ENCODE data around the gene RAB19. TPM values are rescaled to one million over a fixed set of nuclear protein-coding genes. Genes with fewer than 3 reads are reported as not detected.
A peak's percentile ranks its signal among the peaks of the same experiment; 100 is the strongest.

RAB19 gene
- total and polyA plus RNA-seq, 9 of the 15 experiments (the other 6 are each of a cell fraction or from before 2014, with no cell fraction given), result not detected

DNA sequence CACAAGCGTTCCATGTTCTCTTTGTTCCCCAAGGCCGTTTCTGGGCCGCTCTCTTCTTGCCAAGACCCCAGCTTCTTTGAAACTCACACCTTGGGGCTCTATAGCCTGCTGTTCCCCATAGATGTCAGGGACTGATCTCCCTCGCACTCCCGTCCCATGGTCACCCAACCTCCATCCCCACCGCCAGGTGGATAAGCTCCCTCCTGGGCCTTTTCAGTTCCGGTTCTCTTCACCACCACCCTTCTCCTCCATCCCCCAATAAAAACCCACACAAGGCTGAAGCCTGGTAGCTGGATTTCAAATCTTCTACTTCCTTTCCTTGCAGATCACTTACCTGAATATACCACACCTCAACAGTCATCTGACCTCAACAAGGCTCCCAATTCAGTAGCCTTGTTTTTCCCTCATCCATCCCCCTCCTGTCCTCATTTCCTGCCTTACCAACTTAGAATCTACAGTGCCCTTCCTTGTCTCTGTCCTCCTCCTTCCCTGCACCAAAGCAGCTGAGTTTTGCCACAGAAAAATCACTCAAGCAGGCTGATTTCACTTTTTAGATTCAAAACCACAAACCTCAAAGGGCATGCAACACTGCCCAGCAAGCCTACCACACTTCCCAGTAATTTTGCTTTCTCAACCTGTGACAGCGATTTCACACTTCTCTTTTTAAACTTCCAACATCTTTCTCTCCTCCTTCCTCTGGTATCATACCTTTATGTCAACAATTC lies 13.2 kb upstream of the RAB19 start:
- H3K4me3 ChIP-seq, result no peak overlapping the region
- 78% methylated on average over 8 of the region's 8 CpGs for WGBS (ENCODE audit: insufficient coverage, low coverage, missing lambda C conversion rate)
- peaks cover 23 to 26% of the 10 kb centered on the region in 2 experiments; a peak in 4 of 5 replicates for H3K4me1 ChIP-seq (replicated peaks in 1 of 2; ENCODE audit: control insufficient read depth in 2 of 2, insufficient read depth in 2 of 2, low read length in 2 of 2)
- no peak overlapping the region for H3K4me2 ChIP-seq (ENCODE audit: insufficient read depth, low read length)
- intact Hi-C loops (cut with micrococcal nuclease), result no loop called here
- peaks cover 7% of the 10 kb centered on the region for H3K9me1 ChIP-seq (ENCODE audit: control insufficient read depth, insufficient read depth, low read length)
- ChIA-PET POLR2A (interaction anchor here (0.9 to 3.2 kb wide), 5 partner anchors 9 to 72 kb away, joined by 3 to 14 read pairs (median 4); no protein-coding TSS in a partner anchor), CTCF (ENCODE audit: low intra/inter-chr PET ratio) (no interaction called here)
- no peaks in the 10 kb centered on the region for H3K36me3 ChIP-seq (ENCODE audit: control insufficient read depth, insufficient read depth, low read length)
- no TSS peak for BruUV-seq (replicated peaks)
- ATAC-seq, result no peak; the same call in 2 of the 3 replicates
- no peaks in the 10 kb centered on the region for H3K9me3 ChIP-seq (replicated peaks; ENCODE audit: control insufficient read depth, insufficient read depth, low read depth, low read length)
- H3K9ac ChIP-seq (ENCODE audit: insufficient read depth in 1 of 2, low read depth in 2 of 2, low read length in 2 of 2), result no peak overlapping the region
- no peak overlapping the region for H3K27ac ChIP-seq (ENCODE audit: extremely low read depth, low read depth, low read length)
- DNase-seq (ENCODE audit: extremely low read depth in 1 of 4, low spot score in 3 of 4), result no peak
- FAIRE-seq, result no peak
- in situ Hi-C loops (cut with MboI), result no loop called here
- no peaks in the 10 kb centered on the region for H3K27me3 ChIP-seq (ENCODE audit: control insufficient read depth in 2 of 2, insufficient read depth in 2 of 2, low read length in 2 of 2)
- H2AFZ ChIP-seq (ENCODE audit: low read depth, low read length), result no peak overlapping the region
- H3K79me2 ChIP-seq (ENCODE audit: control insufficient read depth, insufficient read depth, low read length), result peaks cover 71% of the 10 kb centered on the region
- H4K20me1 ChIP-seq (replicated peaks; ENCODE audit: control insufficient read depth, insufficient read depth, low read length), result peaks cover 41% of the 10 kb centered on the region
- TF ChIP-seq ZNF134 (CRISPR knock-in tag; conservative IDR thresholded peaks at IDR 0.05), result no peak
- TF ChIP-seq ZFP1 (CRISPR knock-in tag; IDR thresholded peaks at IDR 0.05), result no peak
- TF ChIP-seq CEBPG (CRISPR knock-in tag; IDR thresholded peaks at IDR 0.05), result 0 out of 2 replicates have a peak, but pooled peaks have one; percentile 7
- TF ChIP-seq CEBPG (tag; conservative IDR thresholded peaks at IDR 0.05 in 1 of 2, IDR thresholded peaks at IDR 0.05 in 1 of 2), result no peak
- no peak for TF ChIP-seq ZNF146 (CRISPR knock-in tag; IDR thresholded peaks at IDR 0.05; ENCODE audit: unreplicated experiment)
- TF ChIP-seq, protein P1, sequence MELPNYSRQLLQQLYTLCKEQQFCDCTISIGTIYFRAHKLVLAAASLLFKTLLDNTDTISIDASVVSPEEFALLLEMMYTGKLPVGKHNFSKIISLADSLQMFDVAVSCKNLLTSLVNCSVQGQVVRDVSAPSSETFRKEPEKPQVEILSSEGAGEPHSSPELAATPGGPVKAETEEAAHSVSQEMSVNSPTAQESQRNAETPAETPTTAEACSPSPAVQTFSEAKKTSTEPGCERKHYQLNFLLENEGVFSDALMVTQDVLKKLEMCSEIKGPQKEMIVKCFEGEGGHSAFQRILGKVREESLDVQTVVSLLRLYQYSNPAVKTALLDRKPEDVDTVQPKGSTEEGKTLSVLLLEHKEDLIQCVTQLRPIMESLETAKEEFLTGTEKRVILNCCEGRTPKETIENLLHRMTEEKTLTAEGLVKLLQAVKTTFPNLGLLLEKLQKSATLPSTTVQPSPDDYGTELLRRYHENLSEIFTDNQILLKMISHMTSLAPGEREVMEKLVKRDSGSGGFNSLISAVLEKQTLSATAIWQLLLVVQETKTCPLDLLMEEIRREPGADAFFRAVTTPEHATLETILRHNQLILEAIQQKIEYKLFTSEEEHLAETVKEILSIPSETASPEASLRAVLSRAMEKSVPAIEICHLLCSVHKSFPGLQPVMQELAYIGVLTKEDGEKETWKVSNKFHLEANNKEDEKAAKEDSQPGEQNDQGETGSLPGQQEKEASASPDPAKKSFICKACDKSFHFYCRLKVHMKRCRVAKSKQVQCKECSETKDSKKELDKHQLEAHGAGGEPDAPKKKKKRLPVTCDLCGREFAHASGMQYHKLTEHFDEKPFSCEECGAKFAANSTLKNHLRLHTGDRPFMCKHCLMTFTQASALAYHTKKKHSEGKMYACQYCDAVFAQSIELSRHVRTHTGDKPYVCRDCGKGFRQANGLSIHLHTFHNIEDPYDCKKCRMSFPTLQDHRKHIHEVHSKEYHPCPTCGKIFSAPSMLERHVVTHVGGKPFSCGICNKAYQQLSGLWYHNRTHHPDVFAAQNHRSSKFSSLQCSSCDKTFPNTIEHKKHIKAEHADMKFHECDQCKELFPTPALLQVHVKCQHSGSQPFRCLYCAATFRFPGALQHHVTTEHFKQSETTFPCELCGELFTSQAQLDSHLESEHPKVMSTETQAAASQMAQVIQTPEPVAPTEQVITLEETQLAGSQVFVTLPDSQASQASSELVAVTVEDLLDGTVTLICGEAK (IDR thresholded peaks at IDR 0.05), result no peak
- TF ChIP-seq, protein P1 (CRISPR knock-in tag; IDR thresholded peaks at IDR 0.05), result no peak
- 0 out of 4 replicates have a peak, but pooled peaks of 1 of the 2 experiments have one; percentile 42 for TF ChIP-seq HDAC1 (IDR thresholded peaks at IDR 0.05)
- no peak for TF ChIP-seq ILK (tag; IDR thresholded peaks at IDR 0.05; ENCODE audit: borderline replicate concordance, low read depth)
- TF ChIP-seq, protein P2, sequence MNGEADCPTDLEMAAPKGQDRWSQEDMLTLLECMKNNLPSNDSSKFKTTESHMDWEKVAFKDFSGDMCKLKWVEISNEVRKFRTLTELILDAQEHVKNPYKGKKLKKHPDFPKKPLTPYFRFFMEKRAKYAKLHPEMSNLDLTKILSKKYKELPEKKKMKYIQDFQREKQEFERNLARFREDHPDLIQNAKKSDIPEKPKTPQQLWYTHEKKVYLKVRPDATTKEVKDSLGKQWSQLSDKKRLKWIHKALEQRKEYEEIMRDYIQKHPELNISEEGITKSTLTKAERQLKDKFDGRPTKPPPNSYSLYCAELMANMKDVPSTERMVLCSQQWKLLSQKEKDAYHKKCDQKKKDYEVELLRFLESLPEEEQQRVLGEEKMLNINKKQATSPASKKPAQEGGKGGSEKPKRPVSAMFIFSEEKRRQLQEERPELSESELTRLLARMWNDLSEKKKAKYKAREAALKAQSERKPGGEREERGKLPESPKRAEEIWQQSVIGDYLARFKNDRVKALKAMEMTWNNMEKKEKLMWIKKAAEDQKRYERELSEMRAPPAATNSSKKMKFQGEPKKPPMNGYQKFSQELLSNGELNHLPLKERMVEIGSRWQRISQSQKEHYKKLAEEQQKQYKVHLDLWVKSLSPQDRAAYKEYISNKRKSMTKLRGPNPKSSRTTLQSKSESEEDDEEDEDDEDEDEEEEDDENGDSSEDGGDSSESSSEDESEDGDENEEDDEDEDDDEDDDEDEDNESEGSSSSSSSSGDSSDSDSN (IDR thresholded peaks at IDR 0.05; ENCODE audit: borderline replicate concordance in 1 of 2, low read depth in 2 of 2, low read length in 2 of 2), result no peak
